SH-SY5Y (cell line): ENCODE measurements around the gene LST1.

Experiments
- GATA2 ChIP-seq: IDR thresholded peaks from 2 replicates; pipeline ENCODE4 v1.6.1; 2011; ENCODE audit warnings: mild to moderate bottlenecking, low read depth, low read length
- GATA3 ChIP-seq: IDR thresholded peaks from 2 replicates; pipeline ENCODE4 v1.6.1; 2011; ENCODE audit warnings: low read depth, mild to moderate bottlenecking, low read length, moderate library complexity

- TF ChIP-seq GATA3, result no peak
- TF ChIP-seq GATA2, result no peak
Measured at GRCh38 chr6:31580438-31580740, 5.7 kb upstream of the LST1 start.
